ENCODE results near the gene SLC40A1. TPM values are rescaled to one million over a fixed set of nuclear protein-coding genes. Genes with fewer than 3 reads are reported as not detected.

Gene SLC40A1
- total RNA-seq, 2 experiments from 2014 or later: not detected

DNA sequence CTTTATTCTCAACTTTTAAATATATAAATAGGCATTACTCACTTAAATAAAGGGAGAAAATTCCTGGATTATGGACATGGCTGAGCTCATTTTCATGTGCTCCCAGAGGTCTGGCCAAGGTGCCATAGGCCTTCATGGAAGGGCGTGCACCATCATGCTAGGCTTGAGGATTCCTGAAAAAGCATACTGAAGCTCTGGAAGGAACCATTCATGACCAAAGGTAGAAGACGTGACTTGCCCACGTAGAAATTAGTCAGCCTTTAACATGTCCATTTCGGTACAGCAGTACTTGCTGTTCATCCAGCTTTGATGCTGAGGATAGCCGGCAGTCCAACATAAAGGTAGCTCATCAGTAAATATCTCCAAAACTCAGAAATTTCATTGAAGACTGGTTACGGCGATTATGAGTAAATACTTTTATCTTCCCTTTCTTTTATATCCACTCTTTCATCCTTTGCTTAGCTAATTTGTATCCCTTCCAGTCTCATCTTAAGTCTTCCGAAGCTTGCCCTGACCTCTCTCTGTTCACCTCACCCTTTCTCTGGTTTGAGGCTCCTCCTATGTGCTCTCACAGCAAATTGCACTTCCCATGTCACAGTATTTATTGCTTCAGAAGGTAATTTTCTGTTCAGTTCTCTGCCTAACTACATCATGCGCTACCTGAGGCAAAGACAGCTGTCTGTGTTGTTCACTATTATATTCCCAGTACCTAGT lies 48.4 kb upstream of the SLC40A1 start:
- Histone ChIP-seq H3K27ac (ENCODE audit: low read depth, low read length, poor library complexity, severe bottlenecking) (no peak overlapping the region), H3K9me3 (ENCODE audit: low read length) (no peaks in the 10 kb centered on the region), H4K20me1 (ENCODE audit: insufficient read depth, low read length) (no peaks in the 10 kb centered on the region), H3K36me3 (ENCODE audit: insufficient read depth, low read length) (no peaks in the 10 kb centered on the region), H3K4me3 (ENCODE audit: low read depth, low read length, poor library complexity, severe bottlenecking) (no peak overlapping the region), H3K9me2 (ENCODE audit: insufficient read depth, low read length) (no peaks in the 10 kb centered on the region), H3K79me2 (ENCODE audit: insufficient read depth, low read depth, low read length) (no peaks in the 10 kb centered on the region), H2AFZ (ENCODE audit: low read length) (no peak overlapping the region), H3K4me2 (ENCODE audit: low read length) (no peak overlapping the region), H3K4me1 (ENCODE audit: insufficient read depth, low read length, poor library complexity, severe bottlenecking) (no peaks in the 10 kb centered on the region)
- DNase-seq (ENCODE audit: low spot score): no peak
- TF ChIP-seq EZH2phosphoT487 (IDR thresholded peaks at IDR 0.05; ENCODE audit: borderline replicate concordance, low read depth, low read length): no peak
- TF ChIP-seq, protein P1, sequence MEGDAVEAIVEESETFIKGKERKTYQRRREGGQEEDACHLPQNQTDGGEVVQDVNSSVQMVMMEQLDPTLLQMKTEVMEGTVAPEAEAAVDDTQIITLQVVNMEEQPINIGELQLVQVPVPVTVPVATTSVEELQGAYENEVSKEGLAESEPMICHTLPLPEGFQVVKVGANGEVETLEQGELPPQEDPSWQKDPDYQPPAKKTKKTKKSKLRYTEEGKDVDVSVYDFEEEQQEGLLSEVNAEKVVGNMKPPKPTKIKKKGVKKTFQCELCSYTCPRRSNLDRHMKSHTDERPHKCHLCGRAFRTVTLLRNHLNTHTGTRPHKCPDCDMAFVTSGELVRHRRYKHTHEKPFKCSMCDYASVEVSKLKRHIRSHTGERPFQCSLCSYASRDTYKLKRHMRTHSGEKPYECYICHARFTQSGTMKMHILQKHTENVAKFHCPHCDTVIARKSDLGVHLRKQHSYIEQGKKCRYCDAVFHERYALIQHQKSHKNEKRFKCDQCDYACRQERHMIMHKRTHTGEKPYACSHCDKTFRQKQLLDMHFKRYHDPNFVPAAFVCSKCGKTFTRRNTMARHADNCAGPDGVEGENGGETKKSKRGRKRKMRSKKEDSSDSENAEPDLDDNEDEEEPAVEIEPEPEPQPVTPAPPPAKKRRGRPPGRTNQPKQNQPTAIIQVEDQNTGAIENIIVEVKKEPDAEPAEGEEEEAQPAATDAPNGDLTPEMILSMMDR (conservative IDR thresholded peaks at IDR 0.05; ENCODE audit: low read length): no peak
- BruUV-seq (replicated peaks): no TSS peak
- ChIA-PET CTCF (ENCODE audit: unreplicated experiment) (no interaction called here), POLR2A (interaction anchor here (0.8 to 1.5 kb wide), 2 partner anchors 8 to 11 kb away, joined by 3 read pairs; no protein-coding TSS in a partner anchor)
- intact Hi-C loops (cut with micrococcal nuclease; ENCODE audit: unreplicated experiment): no loop called here

DNA sequence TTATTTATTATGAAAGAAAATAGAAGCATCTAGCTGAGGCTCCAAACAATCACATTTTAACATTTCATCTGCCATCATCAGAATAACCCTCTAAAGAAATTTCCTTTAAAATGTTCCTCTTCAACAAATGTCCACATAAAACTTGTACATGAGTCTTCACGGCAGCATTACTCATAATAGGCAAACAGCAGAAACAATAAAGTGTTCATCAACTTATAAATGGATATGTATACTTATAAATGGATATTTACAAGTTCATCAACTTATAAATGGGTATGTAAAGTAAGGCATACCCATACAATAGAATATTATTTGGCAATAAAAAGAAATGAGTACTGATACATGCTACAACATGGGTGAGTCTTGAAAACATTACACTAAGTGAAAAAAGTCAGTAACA lies 47.2 kb upstream of the SLC40A1 start:
- ChIA-PET POLR2A (interaction anchor here (0.9 to 1.4 kb wide), 3 partner anchors 16 to 635 kb away, joined by 3 to 4 read pairs (median 3); no protein-coding TSS in a partner anchor), CTCF (ENCODE audit: unreplicated experiment) (no interaction called here)
- H3K9me3 ChIP-seq (ENCODE audit: low read length): no peaks in the 10 kb centered on the region
- intact Hi-C loops (cut with micrococcal nuclease; ENCODE audit: unreplicated experiment): no loop called here
- H3K79me2 ChIP-seq (ENCODE audit: insufficient read depth, low read depth, low read length): no peaks in the 10 kb centered on the region
- no peak overlapping the region for H3K4me2 ChIP-seq (ENCODE audit: low read length)
- H2AFZ ChIP-seq (ENCODE audit: low read length): no peak overlapping the region
- H3K27ac ChIP-seq (ENCODE audit: low read depth, low read length, poor library complexity, severe bottlenecking): no peak overlapping the region
- H3K36me3 ChIP-seq (ENCODE audit: insufficient read depth, low read length): no peaks in the 10 kb centered on the region
- TF ChIP-seq, protein P1 (conservative IDR thresholded peaks at IDR 0.05; ENCODE audit: low read length): no peak
- TF ChIP-seq EZH2phosphoT487 (IDR thresholded peaks at IDR 0.05; ENCODE audit: borderline replicate concordance, low read depth, low read length): no peak
- no TSS peak for BruUV-seq (replicated peaks)
- no peak overlapping the region for H3K4me3 ChIP-seq (ENCODE audit: low read depth, low read length, poor library complexity, severe bottlenecking)
- no peaks in the 10 kb centered on the region for H4K20me1 ChIP-seq (ENCODE audit: insufficient read depth, low read length)
- H3K4me1 ChIP-seq (ENCODE audit: insufficient read depth, low read length, poor library complexity, severe bottlenecking): no peaks in the 10 kb centered on the region
- no peak for DNase-seq (ENCODE audit: low spot score)
- no peaks in the 10 kb centered on the region for H3K9me2 ChIP-seq (ENCODE audit: insufficient read depth, low read length)

DNA sequence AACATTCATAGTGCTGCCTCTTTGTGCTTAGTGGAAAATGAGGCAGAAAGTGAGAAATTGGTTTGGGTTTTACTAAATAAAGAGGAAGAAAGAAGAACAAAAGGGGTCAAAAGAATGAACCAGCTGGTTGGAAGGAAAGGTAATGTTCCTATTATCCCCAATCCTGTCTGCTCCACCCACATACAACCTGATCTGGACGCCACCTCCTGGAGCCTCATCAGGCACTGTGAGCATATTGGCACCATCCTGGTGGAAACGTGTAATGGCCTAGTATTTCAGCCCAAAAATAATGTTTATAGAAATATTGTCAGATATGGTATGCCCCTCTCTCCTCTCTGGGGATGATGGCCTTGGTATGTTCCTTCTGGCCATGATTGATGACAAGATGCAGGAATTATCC lies 45.0 kb upstream of the SLC40A1 start:
- Histone ChIP-seq H2AFZ (ENCODE audit: low read length) (no peak overlapping the region), H3K4me3 (ENCODE audit: low read depth, low read length, poor library complexity, severe bottlenecking) (no peak overlapping the region), H3K36me3 (ENCODE audit: insufficient read depth, low read length) (no peaks in the 10 kb centered on the region), H3K4me1 (ENCODE audit: insufficient read depth, low read length, poor library complexity, severe bottlenecking) (no peaks in the 10 kb centered on the region), H3K9me2 (ENCODE audit: insufficient read depth, low read length) (no peaks in the 10 kb centered on the region), H3K79me2 (ENCODE audit: insufficient read depth, low read depth, low read length) (no peaks in the 10 kb centered on the region), H3K4me2 (ENCODE audit: low read length) (no peak overlapping the region), H4K20me1 (ENCODE audit: insufficient read depth, low read length) (no peaks in the 10 kb centered on the region), H3K9me3 (ENCODE audit: low read length) (no peaks in the 10 kb centered on the region), H3K27ac (ENCODE audit: low read depth, low read length, poor library complexity, severe bottlenecking) (no peak overlapping the region)
- ChIA-PET POLR2A (interaction anchor here (0.7 kb wide), 2 partner anchors 273 to 458 kb away, joined by 3 read pairs; no protein-coding TSS in a partner anchor), CTCF (ENCODE audit: unreplicated experiment) (no interaction called here)
- TF ChIP-seq, protein P1 (conservative IDR thresholded peaks at IDR 0.05; ENCODE audit: low read length): no peak
- TF ChIP-seq EZH2phosphoT487 (IDR thresholded peaks at IDR 0.05; ENCODE audit: borderline replicate concordance, low read depth, low read length): no peak
- no peak for DNase-seq (ENCODE audit: low spot score)
- intact Hi-C loops (cut with micrococcal nuclease; ENCODE audit: unreplicated experiment): no loop called here
- no TSS peak for BruUV-seq (replicated peaks)
